Epithelial cell of prostate (primary cell): ENCODE results near the gene SOHLH2.

ENCODE experiments used
- DNase-seq: peaks from one replicate; pipeline ENCODE4 v3.0.0-alpha.2; 2011; ENCODE audit warnings: low read depth, low spot score
- H3K27ac ChIP-seq: fragments of 450-650 bp; 2 replicates; pipeline ENCODE4 v1.5.1; 2017; ENCODE audit warnings: mild to moderate bottlenecking

The SOHLH2 gene

DNA sequence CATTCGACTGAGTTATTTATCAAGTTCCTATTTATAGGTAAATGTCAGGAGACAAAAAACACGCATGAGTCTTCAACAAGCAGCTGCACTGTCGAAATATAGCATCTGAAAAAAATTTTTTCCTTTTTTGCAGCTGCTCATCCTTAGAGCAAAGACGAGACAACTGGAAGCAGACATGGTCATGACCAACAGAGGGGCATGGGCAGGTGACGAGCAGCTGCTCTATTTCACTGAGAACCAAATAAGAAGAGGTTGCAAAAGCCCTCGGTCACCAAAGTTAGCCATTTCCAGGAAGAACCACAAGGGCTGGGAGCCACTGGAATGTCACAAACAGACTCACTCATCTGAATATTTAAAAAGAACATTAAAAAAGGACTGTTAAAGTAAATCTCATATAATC is 22.2 kb downstream of the SOHLH2 start:
- no peak overlapping the region for H3K27ac ChIP-seq
- no peak for DNase-seq

DNA sequence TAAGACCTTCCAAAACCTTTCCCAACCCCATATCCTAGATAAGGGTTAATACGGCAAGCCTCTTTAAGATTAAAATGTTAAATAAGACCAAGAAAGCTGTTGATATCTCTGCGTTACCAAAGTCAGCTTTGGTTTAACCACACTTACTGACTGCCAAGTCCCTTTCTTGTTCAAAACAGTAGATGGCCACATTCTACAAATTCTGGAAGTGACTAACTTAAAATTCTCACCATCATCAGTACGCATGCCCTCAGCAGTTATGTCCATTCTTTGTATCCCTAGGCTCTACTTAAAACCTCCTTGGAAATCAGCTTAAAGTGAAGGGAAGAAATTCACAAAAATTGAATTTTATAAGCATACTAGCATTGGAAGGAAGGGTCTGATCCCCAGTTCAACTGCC is 23.6 kb downstream of the SOHLH2 start:
- DNase-seq, result no peak
- H3K27ac ChIP-seq, result no peak overlapping the region

DNA sequence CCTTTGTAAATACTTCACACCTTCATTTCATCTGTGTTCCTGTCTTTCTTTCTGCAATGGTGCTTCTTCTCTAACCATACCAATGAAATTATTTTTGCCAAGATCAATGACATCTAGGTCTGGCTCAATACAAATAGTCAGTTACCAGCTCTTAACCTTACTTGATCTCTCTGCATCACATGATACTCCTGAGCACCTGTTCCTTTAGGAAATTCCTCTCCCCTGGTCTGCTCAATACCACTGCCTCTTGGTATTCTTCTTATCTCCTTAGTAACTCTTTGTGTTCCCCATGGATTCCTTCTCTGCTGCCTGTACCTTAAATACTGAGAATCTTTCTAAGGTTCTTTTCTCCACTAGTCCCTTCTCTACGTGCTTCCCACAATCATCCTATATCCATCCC is 25.9 kb downstream of the SOHLH2 start:
- no peak overlapping the region for H3K27ac ChIP-seq
- DNase-seq, result no peak

DNA sequence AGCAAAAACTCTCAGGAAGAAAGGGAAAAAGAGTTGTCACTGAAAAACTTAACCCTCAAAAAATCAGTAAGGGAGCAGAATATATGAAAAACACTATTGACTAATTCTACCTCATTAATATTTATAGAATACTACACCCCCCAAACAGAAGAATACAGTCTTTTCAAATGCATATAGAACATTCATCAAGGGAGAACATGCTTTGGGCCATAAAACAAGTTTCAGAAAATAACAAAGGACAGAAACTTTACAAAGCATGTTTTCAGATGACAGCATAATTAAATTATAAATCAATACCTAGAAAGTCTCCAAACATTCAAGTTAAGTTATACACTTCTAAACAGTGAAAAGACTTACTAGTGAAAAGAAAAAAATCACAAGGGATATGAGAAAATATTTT is 30.5 kb downstream of the SOHLH2 start:
- no peak for DNase-seq
- H3K27ac ChIP-seq, result no peak overlapping the region

DNA sequence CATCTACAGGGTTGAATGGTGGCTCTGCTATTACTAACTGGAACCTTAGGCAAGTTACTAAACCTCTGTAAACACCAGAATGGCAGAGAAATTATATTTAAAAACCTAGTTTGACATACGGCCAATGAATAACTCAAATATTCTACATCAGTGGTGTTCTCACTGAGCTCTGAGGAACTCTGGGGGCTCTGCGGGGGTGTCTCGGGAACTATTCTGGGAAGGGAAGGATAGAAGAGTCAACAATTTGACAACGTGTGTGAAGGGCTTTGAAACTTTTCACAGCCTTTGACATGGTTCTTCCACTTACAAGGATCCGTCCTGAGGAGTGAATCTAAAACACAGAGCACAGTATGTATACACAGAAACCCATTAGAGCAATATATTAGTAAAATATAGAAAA is 38.7 kb downstream of the SOHLH2 start:
- no peak for DNase-seq
- H3K27ac ChIP-seq, result no peak overlapping the region

- no peak overlapping the region for H3K27ac ChIP-seq
- DNase-seq, result no peak
Observed at GRCh38 chr13:36174923-36175322, 39.4 kb downstream of the SOHLH2 start.

- H3K27ac ChIP-seq, result no peak overlapping the region
- DNase-seq, result no peak
Observed at GRCh38 chr13:36173571-36174322, 40.6 kb downstream of the SOHLH2 start.

- no peak for DNase-seq
- H3K27ac ChIP-seq, result no peak overlapping the region
Observed at GRCh38 chr13:36166046-36166445, 48.3 kb downstream of the SOHLH2 start.

- H3K27ac ChIP-seq, result no peak overlapping the region
- DNase-seq, result peak; percentile 44
Observed at GRCh38 chr13:36163809-36164308, 50.5 kb downstream of the SOHLH2 start.

DNA sequence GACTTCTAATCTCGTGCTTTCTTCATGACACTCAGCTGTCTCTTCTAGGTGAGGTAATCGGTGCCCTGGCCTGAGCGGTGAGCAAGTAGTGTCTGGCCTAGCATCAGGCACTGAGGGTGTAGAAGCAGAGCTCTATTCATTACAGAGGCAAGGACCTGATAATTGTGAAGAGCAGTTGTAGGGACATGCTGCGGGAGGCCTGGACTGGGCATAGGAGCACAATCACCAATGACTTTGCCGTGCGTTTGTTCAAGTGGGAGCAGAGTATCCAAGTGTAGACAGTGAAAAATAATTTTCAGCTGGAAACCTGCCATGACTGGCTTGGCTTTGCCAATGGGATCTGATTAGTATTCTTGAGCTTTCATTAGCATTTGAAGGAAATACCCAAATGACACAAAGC is 51.1 kb downstream of the SOHLH2 start:
- DNase-seq, result no peak
- no peak overlapping the region for H3K27ac ChIP-seq

- no peak for DNase-seq
- no peak overlapping the region for H3K27ac ChIP-seq
Observed at GRCh38 chr13:36160297-36160696, 54.1 kb downstream of the SOHLH2 start.

DNA sequence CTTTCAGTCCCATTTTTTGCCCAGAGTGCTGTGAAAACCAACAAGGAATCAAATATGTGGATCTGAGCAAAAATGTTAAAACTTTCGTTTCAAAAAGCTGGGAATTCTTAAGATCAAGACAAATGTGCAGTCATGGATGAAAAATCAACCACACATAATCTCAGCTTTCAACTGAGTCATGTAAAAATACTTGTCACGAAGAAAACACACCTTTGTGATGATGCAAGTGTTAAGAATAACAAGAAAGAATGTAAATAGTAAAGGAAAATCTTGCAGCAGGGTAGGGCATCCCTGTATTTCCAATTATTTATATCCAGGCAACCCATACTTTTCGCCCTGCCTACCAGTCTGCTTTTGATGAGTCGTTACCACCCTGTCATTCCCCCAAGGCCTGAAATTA is 55.7 kb downstream of the SOHLH2 start:
- DNase-seq, result no peak
- no peak overlapping the region for H3K27ac ChIP-seq

DNA sequence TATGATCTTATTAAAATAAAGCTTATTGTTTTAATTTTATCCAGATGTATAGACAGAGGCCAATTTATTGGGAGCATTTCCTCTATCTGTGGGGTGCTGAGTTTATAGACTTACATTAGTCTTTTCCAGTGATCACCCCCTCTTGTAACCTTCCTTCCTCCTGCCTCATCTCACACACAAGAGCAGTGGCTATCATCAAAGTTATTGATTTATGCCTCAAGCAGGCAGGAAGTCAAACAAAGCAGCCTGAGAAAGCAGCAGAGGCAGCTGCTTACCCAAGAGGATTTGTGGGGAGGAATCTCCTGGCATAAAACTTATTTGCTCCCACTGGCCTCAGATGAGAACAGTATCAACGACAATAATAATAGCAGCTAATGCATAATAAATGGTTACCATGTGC is 56.9 kb downstream of the SOHLH2 start:
- DNase-seq, result no peak
- no peak overlapping the region for H3K27ac ChIP-seq

GRCh38 chr13:36154567-36155291 is 59.6 kb downstream of the SOHLH2 start:
- no peak overlapping the region for H3K27ac ChIP-seq
- DNase-seq, result no peak

- no peak overlapping the region for H3K27ac ChIP-seq
- DNase-seq, result no peak
Observed at GRCh38 chr13:36151591-36151990, 62.8 kb downstream of the SOHLH2 start.

DNA sequence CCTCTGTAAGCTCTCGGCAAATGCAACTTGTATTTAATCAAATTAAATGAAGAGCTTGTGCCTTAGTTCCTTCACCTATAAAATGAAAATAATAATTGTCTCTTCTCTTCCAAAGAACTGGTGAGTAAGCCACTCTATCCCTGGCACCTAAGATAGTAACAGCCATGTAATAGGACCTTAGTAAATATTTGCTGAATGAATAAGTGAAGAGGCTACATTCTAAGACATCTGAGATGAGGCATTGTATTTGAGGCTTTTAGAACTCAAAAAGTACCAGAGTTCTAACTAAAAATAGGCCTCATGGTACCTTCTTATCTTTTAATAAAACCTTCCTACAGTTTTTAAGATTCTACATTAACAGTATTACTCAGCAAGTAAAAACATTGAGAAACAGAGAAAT is 65.9 kb downstream of the SOHLH2 start:
- H3K27ac ChIP-seq, result no peak overlapping the region
- DNase-seq, result no peak

GRCh38 chr13:36147330-36147729 is 67.0 kb downstream of the SOHLH2 start:
- H3K27ac ChIP-seq, result no peak overlapping the region

GRCh38 chr13:36146511-36147269 is 67.7 kb downstream of the SOHLH2 start:
- DNase-seq, result no peak
- H3K27ac ChIP-seq, result no peak overlapping the region

More at GRCh38 chr13:36147330-36147729, 67.0 kb downstream of the SOHLH2 start:
- no peak for DNase-seq

DNA sequence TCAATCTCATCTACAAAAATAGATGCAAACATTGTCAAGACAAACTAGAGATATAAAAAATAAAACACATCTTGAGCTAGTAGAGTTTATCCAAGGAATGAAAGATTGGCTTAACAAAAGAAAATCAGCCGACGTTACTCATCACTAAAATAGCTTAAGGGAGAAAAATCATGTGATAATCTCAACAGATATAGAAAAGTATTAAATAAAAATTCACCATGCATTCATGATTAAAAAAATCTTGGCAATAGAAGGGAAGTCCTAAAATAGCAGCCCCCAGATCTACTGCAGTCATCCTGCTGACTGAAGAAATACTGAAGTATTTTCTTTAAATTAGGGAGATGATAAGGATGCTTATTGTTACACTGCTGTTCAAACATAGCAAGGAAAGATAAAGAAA is 70.6 kb downstream of the SOHLH2 start:
- no peak for DNase-seq

GRCh38 chr13:36142735-36143134 is 71.6 kb downstream of the SOHLH2 start:
- DNase-seq, result no peak
- no peak overlapping the region for H3K27ac ChIP-seq

More for the DNA sequence above, 70.6 kb downstream of the SOHLH2 start:
- no peak overlapping the region for H3K27ac ChIP-seq

GRCh38 chr13:36135876-36136275 is 78.5 kb downstream of the SOHLH2 start:
- no peak for DNase-seq
- no peak overlapping the region for H3K27ac ChIP-seq
